Right atrium auricular region (tissue), 2 donors: Measurements from ENCODE around the gene STAMBP. TPM values are rescaled to one million over a fixed set of nuclear protein-coding genes. Genes with fewer than 3 reads are reported as not detected.

ENCODE experiments used
- DNase-seq: peaks from one replicate; pipeline ENCODE4 v3.0.0-alpha.2; 2019; ENCODE audit warnings: low spot score
- H3K27ac ChIP-seq, 2 donors: fragments of 200-600 bp; sonication (generic); 1 replicate in 1 of 2; 2 replicates in 1 of 2; pipeline ENCODE4 v1.5.1; 2016 to 2019
- H3K27me3 ChIP-seq, 2 donors: fragments of 200-600 bp; sonication (generic); one replicate each; pipeline versions ENCODE4 v1.5.1 to v1.6.0; 2017 to 2019
- H3K36me3 ChIP-seq: fragments of 200-600 bp; sonication (generic); one replicate; pipeline ENCODE4 v1.5.1; 2016
- H3K4me1 ChIP-seq, 2 donors: fragments of 200-600 bp; sonication (generic); one replicate each; pipeline versions ENCODE4 v1.5.1 to v1.6.0; 2017 to 2019
- H3K4me3 ChIP-seq, 2 donors: fragments of 200-600 bp; sonication (generic); 1 replicate in 1 of 2; 2 replicates in 1 of 2; pipeline ENCODE4 v1.5.1; 2017 to 2019; ENCODE audit warnings: mild to moderate bottlenecking in 1 of 2, moderate library complexity in 1 of 2
- H3K9me3 ChIP-seq, 2 donors: fragments of 200-600 bp; sonication (generic); one replicate each; pipeline ENCODE4 v1.5.1; 2019
- CTCF ChIP-seq, 2 donors: fragments of 200-600 bp; sonication (generic); IDR thresholded peaks; one replicate each; pipeline ENCODE4 v1.5.1; 2019; ENCODE audit warnings: antibody characterized with exemption in 2 of 2
- total RNA-seq, 2 donors: library from RNA; depleted of rRNA; stranded (reverse); fragments of >200 nt; gene quantifications; one replicate each; pipeline ENCODE4 v1.1.0, GENCODE V29; 2016

Gene STAMBP
- total RNA-seq, 2 donors from 2014 or later = 23.3 to 37.3 TPM

GRCh38 chr2:73812635-73813034, 16.1 kb upstream of the STAMBP start:
- Histone ChIP-seq H3K4me1 (no peaks in the 10 kb centered on the region), H3K27ac (no peak overlapping the region), H3K36me3 (no peaks in the 10 kb centered on the region), H3K4me3 (no peak overlapping the region), H3K27me3 (no peaks in the 10 kb centered on the region), H3K9me3 (no peaks in the 10 kb centered on the region)
- no peak for TF ChIP-seq CTCF (IDR thresholded peaks at IDR 0.05)
- DNase-seq = no peak

DNA sequence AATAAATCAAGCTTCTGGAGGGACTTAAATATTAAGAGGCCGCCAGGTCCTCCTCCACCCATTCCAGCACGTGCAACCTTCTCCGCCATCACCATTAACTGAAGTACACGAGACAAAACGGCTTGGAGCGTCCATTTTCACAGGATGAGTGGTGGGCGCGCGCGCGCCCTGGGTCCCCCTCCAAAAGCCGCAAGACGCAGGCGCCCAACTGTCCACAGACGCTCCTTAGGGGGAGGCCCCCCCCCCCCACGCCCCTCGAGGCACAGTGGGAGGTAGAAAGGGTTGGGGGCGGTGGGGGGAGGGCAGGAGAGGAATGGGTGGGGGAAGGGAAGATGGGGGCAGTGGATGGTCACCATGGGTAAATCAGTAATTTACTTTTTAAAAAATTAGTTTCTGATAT, 10.5 kb upstream of the STAMBP start:
- no peaks in the 10 kb centered on the region for H3K27me3 ChIP-seq
- no peaks in the 10 kb centered on the region for H3K4me1 ChIP-seq
- no peak for TF ChIP-seq CTCF (IDR thresholded peaks at IDR 0.05)
- no peak overlapping the region for H3K4me3 ChIP-seq
- no peak for DNase-seq
- no peaks in the 10 kb centered on the region for H3K9me3 ChIP-seq
- H3K36me3 ChIP-seq = no peaks in the 10 kb centered on the region
- H3K27ac ChIP-seq = no peak overlapping the region

DNA sequence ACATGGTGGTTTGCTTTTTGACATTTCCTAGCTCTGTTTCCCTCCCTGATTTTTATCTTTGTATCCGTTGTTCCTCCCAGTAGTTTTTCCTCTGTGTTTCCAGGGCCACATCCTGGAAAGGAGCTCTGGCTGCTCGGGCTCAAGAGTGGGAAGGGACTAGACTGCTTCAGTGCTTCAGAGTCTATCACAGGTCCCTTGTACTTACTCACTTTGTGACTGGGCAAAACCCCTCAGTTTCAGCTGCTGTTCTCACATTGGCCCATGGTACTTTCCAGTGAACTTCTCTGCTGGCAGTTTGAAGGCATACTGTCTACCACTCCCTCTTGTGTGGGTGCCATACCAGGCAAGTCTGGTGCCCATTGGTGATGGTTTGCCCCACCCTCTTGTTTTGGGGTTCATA, 7.5 kb upstream of the STAMBP start:
- no peak for TF ChIP-seq CTCF (IDR thresholded peaks at IDR 0.05)
- H3K9me3 ChIP-seq = no peaks in the 10 kb centered on the region
- H3K36me3 ChIP-seq = no peaks in the 10 kb centered on the region
- H3K4me1 ChIP-seq = no peaks in the 10 kb centered on the region
- no peaks in the 10 kb centered on the region for H3K27me3 ChIP-seq
- H3K4me3 ChIP-seq = no peak overlapping the region
- H3K27ac ChIP-seq = no peak overlapping the region
- DNase-seq = no peak

DNA sequence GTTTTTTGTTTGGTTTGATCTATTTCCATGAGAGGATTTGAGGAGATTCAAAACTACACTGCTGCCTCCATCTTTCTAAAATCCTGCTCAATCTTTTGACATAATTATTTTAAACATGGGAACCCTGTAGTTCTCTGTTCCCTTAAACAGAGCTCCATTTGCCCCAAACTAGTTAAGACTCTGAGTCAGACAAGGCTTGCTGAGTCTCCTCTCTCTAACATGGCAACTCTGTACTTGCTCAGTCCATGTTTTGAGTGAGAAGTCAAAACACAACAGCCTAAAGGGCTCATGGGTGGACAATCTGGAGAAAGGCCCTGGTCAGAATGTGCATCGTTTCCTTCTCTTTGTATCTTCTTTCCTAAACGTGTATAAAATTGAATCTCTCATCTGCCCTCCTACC, 7.1 kb upstream of the STAMBP start:
- Histone ChIP-seq H3K27me3 (no peaks in the 10 kb centered on the region), H3K4me3 (no peak overlapping the region), H3K27ac (no peak overlapping the region), H3K9me3 (no peaks in the 10 kb centered on the region), H3K4me1 (no peaks in the 10 kb centered on the region), H3K36me3 (no peaks in the 10 kb centered on the region)
- DNase-seq = no peak
- no peak for TF ChIP-seq CTCF (IDR thresholded peaks at IDR 0.05)

GRCh38 chr2:73822276-73822675, 6.5 kb upstream of the STAMBP start:
- TF ChIP-seq CTCF (IDR thresholded peaks at IDR 0.05) = no peak
- Histone ChIP-seq H3K9me3 (no peaks in the 10 kb centered on the region), H3K4me3 (no peak overlapping the region), H3K27ac (no peak overlapping the region), H3K4me1 (no peaks in the 10 kb centered on the region), H3K27me3 (no peaks in the 10 kb centered on the region), H3K36me3 (no peaks in the 10 kb centered on the region)
- DNase-seq = no peak

DNA sequence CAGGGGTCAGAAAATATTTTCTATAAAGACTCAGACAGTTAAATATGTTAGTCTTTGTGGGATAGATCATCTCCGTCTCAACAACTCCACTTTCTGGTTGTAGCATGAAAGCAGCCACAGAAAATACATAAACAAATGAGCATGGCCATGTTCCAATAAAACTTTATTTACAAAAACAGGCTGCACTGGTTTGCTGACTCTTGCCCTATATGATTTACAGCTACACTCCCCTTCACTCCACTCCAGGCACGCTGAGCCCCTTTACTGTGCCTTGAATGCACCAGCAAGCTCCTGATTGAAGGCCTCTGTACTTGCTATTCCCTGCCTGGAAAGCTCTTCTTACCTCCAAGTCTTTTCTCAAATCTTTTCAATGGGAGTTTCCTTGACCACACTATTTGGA, 5.8 kb upstream of the STAMBP start:
- H3K4me3 ChIP-seq = no peak overlapping the region
- TF ChIP-seq CTCF (IDR thresholded peaks at IDR 0.05) = no peak
- H3K27ac ChIP-seq = no peak overlapping the region
- DNase-seq = no peak
- H3K9me3 ChIP-seq = no peaks in the 10 kb centered on the region
- no peaks in the 10 kb centered on the region for H3K36me3 ChIP-seq
- H3K27me3 ChIP-seq = no peaks in the 10 kb centered on the region
- H3K4me1 ChIP-seq = peaks cover 0 to 2% of the 10 kb centered on the region in 2 donors
